ENCODE measurements around the gene WDR3.

WDR3 gene

GRCh38 chr1:117959364-117959763 is 29.8 kb downstream of the WDR3 start:
- no peak for DNase-seq

- DNase-seq, result no peak
Measured at GRCh38 chr1:117964290-117965038, 34.9 kb downstream of the WDR3 start.

GRCh38 chr1:117967477-117967876 is 37.9 kb downstream of the WDR3 start:
- no peak for DNase-seq

- no peak for DNase-seq
Measured at GRCh38 chr1:117967881-117968280, 38.3 kb downstream of the WDR3 start.

- DNase-seq, result no peak
Measured at GRCh38 chr1:117970252-117970651, 40.7 kb downstream of the WDR3 start.

- no peak for DNase-seq
Measured at GRCh38 chr1:117971777-117972176, 42.2 kb downstream of the WDR3 start.

- DNase-seq, result no peak
Measured at GRCh38 chr1:117976381-117976780, 46.8 kb downstream of the WDR3 start.

- no peak for DNase-seq
Measured at GRCh38 chr1:117981455-117982192, 52.1 kb downstream of the WDR3 start.

GRCh38 chr1:117985239-117985638 is 55.7 kb downstream of the WDR3 start:
- no peak for DNase-seq

GRCh38 chr1:117985973-117986372 is 56.4 kb downstream of the WDR3 start:
- no peak for DNase-seq

GRCh38 chr1:118004312-118004711 is 74.8 kb downstream of the WDR3 start:
- DNase-seq, result no peak

- no peak for DNase-seq
Measured at GRCh38 chr1:118007391-118007790, 77.9 kb downstream of the WDR3 start.

- no peak for DNase-seq
Measured at GRCh38 chr1:118008011-118008410, 78.5 kb downstream of the WDR3 start.

- DNase-seq, result no peak
Measured at GRCh38 chr1:118012515-118013124, 83.1 kb downstream of the WDR3 start.

GRCh38 chr1:118013336-118013735 is 83.8 kb downstream of the WDR3 start:
- DNase-seq, result no peak

GRCh38 chr1:118013938-118014337 is 84.4 kb downstream of the WDR3 start:
- no peak for DNase-seq

All from NCI-H526 treated with DMSO at 0.1 percent for 48 hours (cell line).